GM23248 (cell line): Measurements from ENCODE around the gene COL11A2. TPM values are rescaled to one million over a fixed set of nuclear protein-coding genes. Genes with fewer than 3 reads are reported as not detected.

Experiments used
- DNase-seq: peaks from one replicate; pipeline ENCODE4 v3.0.0-alpha.2; 2015
- H2AFZ ChIP-seq: fragments of 200-600 bp; sonication (generic); 2 replicates; pipeline ENCODE4 v1.6.1; 2016; ENCODE audit warnings: antibody characterized with exemption
- H3F3A ChIP-seq: fragments of 200-600 bp; sonication (generic); 2 replicates; pipeline ENCODE4 v1.6.1; 2016; ENCODE audit warnings: mild to moderate bottlenecking, antibody characterized with exemption, mixed run types; ENCODE audit not compliant: insufficient read depth
- H3K27ac ChIP-seq: fragments of 200-600 bp; sonication (generic); 2 replicates; pipeline ENCODE4 v1.5.1; 2016; ENCODE audit warnings: mild to moderate bottlenecking
- H3K27me3 ChIP-seq: fragments of 200-600 bp; sonication (generic); replicated peaks from 2 replicates; pipeline ENCODE4 v1.6.1; 2016; ENCODE audit warnings: mild to moderate bottlenecking; ENCODE audit not compliant: insufficient read depth
- H3K36me3 ChIP-seq: fragments of 200-600 bp; sonication (generic); 2 replicates; pipeline ENCODE4 v1.6.1; 2016; ENCODE audit warnings: low read depth, mild to moderate bottlenecking
- H3K4me1 ChIP-seq: fragments of 200-600 bp; sonication (generic); 2 replicates; pipeline ENCODE4 v1.6.1; 2016; ENCODE audit warnings: mild to moderate bottlenecking; ENCODE audit not compliant: insufficient read depth
- H3K4me2 ChIP-seq: fragments of 200-600 bp; sonication (generic); one replicate; pipeline ENCODE4 v1.6.1; 2016; ENCODE audit warnings: mild to moderate bottlenecking; ENCODE audit not compliant: unreplicated experiment
- H3K4me3 ChIP-seq: fragments of 200-600 bp; sonication (generic); 2 replicates; pipeline ENCODE4 v1.5.1; 2016; ENCODE audit warnings: mild to moderate bottlenecking
- H3K79me2 ChIP-seq: fragments of 200-600 bp; sonication (generic); 2 replicates; pipeline ENCODE4 v1.6.1; 2016; ENCODE audit warnings: mild to moderate bottlenecking; ENCODE audit not compliant: insufficient read depth
- H3K9ac ChIP-seq: fragments of 200-600 bp; sonication (generic); 2 replicates; pipeline ENCODE4 v1.6.1; 2016; ENCODE audit warnings: mild to moderate bottlenecking
- H3K9me2 ChIP-seq: fragments of 200-600 bp; sonication (generic); 2 replicates; pipeline ENCODE4 v1.6.1; 2016; ENCODE audit warnings: mixed run types, mild to moderate bottlenecking, moderate library complexity; ENCODE audit not compliant: insufficient read depth
- H3K9me3 ChIP-seq: fragments of 200-600 bp; sonication (generic); one replicate; pipeline ENCODE4 v1.6.1; 2017; ENCODE audit warnings: low read depth
- H4K20me1 ChIP-seq: fragments of 200-600 bp; sonication (generic); 2 replicates; pipeline ENCODE4 v1.6.0; 2016; ENCODE audit not compliant: insufficient read depth
- EZH2 ChIP-seq: fragments of 200-600 bp; sonication (generic); IDR thresholded peaks from 2 replicates; pipeline ENCODE4 v1.6.1; 2018; ENCODE audit warnings: antibody characterized with exemption, mild to moderate bottlenecking; ENCODE audit not compliant: insufficient read depth, poor library complexity, severe bottlenecking
- EZH2phosphoT487 ChIP-seq: fragments of 200-600 bp; sonication (generic); IDR thresholded peaks from 2 replicates; pipeline ENCODE4 v1.6.1; 2018; ENCODE audit warnings: antibody characterized with exemption, moderate library complexity, mild to moderate bottlenecking, low read depth; ENCODE audit not compliant: insufficient read depth
- WGBS, 2 experiments: methylation state at CpG; one replicate each; pipeline ENCODE4 v1.1.6; 2015 to 2017; ENCODE audit warnings: low lambda C conversion rate in 2 of 2, low coverage in 1 of 2; ENCODE audit errors: missing lambda C conversion rate in 2 of 2; 5-methylcytosine and 5-hydroxymethylcytosine counted together
- in situ Hi-C: fragments of 300-500 bp; cut with MboI; formaldehyde crosslinking; loops from 2 replicates; pipeline ENCODE4 v1.15.0; 2020
- polyA plus RNA-seq: library from polyadenylated mRNA; unstranded; fragments of >200 nt; fragmentation: Nextera tagmentation; extraction: Ambion mirVana; gene quantifications from 2 replicates; pipeline ENCODE4 v1.2.1, GENCODE V29; 2016
- total RNA-seq: library from RNA; depleted of rRNA; stranded (reverse); fragments of >200 nt; shearing (Covaris generic); gene quantifications from 2 replicates; pipeline ENCODE4 v1.2.3, GENCODE V29; 2014

The COL11A2 gene
- total and polyA plus RNA-seq, 2 experiments from 2014 or later = 0.31 to 0.32 TPM

DNA sequence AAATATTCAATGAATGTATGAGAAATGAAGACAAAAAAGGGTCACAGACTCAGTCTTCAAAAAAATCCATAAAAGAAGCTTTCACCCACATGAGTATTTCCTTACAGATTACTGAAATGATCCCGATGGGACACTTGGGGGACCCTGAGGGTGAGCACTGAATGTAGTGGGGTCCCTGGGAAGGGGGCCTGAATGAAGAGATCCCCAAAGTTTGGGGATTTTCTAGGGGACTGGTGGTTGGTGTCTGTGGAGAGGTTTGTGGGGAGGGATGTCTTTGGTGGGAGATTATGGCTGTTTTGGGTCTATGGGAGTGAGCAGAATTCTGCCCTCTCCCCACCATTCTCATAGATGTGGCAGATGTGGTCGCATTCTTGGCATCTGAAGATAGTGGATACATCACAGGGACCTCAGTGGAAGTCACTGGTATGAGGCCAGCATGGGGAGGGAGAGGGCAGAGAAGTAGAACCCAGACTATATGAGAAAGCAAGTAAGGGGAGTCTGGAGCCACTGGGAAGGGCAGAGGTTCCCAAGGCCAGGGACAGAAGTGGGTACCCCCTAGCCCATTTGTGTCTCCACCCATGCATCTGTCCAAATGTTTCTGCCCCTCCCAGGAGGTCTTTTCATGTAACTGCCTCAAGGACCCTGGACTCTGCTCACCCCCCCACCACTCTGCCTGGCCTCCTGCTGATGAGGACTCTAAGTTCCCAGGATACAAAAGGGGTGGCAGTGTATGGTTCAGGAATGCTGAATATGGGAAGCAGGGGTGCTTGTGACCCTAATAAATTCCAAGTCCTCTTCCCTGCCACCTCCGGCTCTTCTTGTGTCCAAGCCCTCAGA, 14.0 kb upstream of the COL11A2 start:
- Histone ChIP-seq H3F3A (peaks cover 44% of the 10 kb centered on the region), H3K4me3 (no peak overlapping the region), H3K9ac (peak overlapping the region; percentile 100), H2AFZ (no peak overlapping the region), H3K36me3 (peaks cover 13% of the 10 kb centered on the region), H4K20me1 (no peaks in the 10 kb centered on the region), H3K27ac (peak overlapping the region; percentile 92), H3K27me3 (no peaks in the 10 kb centered on the region), H3K4me1 (peaks cover 43% of the 10 kb centered on the region), H3K4me2 (peak overlapping the region; percentile 20), H3K79me2 (peaks cover 40% of the 10 kb centered on the region), H3K9me2 (no peaks in the 10 kb centered on the region), H3K9me3 (no peaks in the 10 kb centered on the region)
- no peak for TF ChIP-seq EZH2
- no peak for TF ChIP-seq EZH2phosphoT487
- 57 to 70% methylated on average over 2 to 3 of the region's 3 CpGs for WGBS, 2 experiments
- DNase-seq = peak; percentile 55
- in situ Hi-C loops = no loop called here

DNA sequence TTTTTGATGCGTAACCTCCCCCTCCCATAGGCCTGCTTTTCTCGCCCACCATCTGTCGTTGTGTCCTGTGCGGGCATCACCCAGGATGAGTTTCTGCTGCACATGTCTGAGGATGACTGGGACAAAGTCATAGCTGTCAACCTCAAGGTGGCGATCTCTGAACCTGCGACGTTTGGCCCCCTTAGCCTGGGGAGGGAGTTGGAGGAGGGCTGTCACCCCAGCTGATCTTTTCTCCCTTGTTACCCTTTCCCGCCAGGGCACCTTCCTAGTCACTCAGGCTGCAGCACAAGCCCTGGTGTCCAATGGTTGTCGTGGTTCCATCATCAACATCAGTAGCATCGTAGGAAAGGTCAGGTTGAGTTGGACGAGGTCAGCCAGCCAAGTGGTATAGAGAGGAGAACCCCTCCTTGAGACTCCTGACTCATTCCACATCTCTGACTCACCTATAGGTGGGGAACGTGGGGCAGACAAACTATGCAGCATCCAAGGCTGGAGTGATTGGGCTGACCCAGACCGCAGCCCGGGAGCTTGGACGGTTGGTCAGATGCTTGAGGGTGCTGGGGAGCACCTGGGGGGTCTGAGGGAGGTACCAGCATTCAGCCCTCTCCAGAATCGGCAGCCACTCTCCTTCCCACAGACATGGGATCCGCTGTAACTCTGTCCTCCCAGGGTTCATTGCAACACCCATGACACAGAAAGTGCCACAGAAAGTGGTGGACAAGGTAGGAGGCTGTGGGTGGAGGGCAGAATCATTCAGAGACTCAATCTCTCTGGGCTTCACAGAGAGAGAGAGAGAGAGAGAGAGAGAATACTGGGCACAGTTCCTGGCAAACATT, 13.1 kb upstream of the COL11A2 start:
- Histone ChIP-seq H3K9me2 (no peaks in the 10 kb centered on the region), H4K20me1 (no peaks in the 10 kb centered on the region), H3K4me1 (peaks cover 43% of the 10 kb centered on the region), H3K79me2 (peaks cover 45% of the 10 kb centered on the region), H3K27ac (peak overlapping the region; percentile 92), H3K9me3 (no peaks in the 10 kb centered on the region), H3K27me3 (no peaks in the 10 kb centered on the region), H3K4me3 (peak overlapping the region; percentile 87), H3F3A (peaks cover 44% of the 10 kb centered on the region), H2AFZ (no peak overlapping the region), H3K9ac (peak overlapping the region; percentile 100), H3K4me2 (peak overlapping the region; percentile 97), H3K36me3 (peaks cover 10% of the 10 kb centered on the region)
- no peak for TF ChIP-seq EZH2
- no peak for TF ChIP-seq EZH2phosphoT487
- peak; percentile 67 for DNase-seq
- in situ Hi-C loops = no loop called here
- WGBS, 2 experiments = 53 to 54% methylated on average over 17 of the region's 17 CpGs

DNA sequence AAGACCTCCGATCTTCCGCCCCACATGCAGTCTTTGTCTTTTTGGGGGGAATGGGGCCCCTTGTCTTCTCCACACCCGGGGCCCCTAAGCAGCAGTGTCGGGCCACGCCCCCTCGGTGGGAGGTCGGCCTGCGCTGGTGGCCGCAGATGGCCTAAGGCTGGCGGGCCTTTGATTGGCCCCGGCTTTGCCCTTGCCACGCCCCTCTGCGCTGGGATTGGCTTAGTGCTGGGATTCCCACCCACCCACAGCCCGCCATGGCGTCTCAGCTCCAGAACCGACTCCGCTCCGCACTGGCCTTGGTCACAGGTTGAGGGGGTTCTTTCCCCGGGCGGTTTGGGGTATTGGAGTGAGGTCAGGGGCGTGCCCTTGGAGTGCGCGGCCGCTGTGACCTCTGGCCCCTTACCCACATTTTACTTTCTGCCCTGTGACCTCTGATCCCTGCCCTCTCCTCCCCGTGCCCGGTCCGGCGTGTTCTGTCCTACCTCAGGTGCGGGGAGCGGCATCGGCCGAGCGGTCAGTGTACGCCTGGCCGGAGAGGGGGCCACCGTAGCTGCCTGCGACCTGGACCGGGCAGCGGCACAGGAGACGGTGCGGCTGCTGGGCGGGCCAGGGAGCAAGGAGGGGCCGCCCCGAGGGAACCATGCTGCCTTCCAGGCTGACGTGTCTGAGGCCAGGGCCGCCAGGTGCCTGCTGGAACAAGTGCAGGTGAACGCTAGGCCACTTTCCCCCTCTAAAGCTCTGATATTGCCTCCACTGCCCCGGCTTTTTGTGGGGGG, 12.3 kb upstream of the COL11A2 start, which contains the start of gene HSD17B8:
Gene HSD17B8 (plus strand): TSS at position 241 of the 776 bp plus-strand sequence. CDS start 14 bp downstream, at position 255.
- Histone ChIP-seq H3K4me1 (peaks cover 43% of the 10 kb centered on the region), H3F3A (peaks cover 44% of the 10 kb centered on the region), H3K36me3 (peaks cover 7% of the 10 kb centered on the region), H3K27me3 (no peaks in the 10 kb centered on the region), H3K9ac (peak within 1 kb of the TSS; percentile 88), H2AFZ (peak within 1 kb of the TSS; percentile 44; the same call in 1 of the 2 replicates), H3K4me3 (peak within 1 kb of the TSS; percentile 87), H3K9me2 (no peaks in the 10 kb centered on the region), H4K20me1 (no peaks in the 10 kb centered on the region), H3K4me2 (peak within 1 kb of the TSS; percentile 97), H3K27ac (peak within 1 kb of the TSS; percentile 92), H3K9me3 (no peaks in the 10 kb centered on the region), H3K79me2 (peaks cover 53% of the 10 kb centered on the region)
- DNase-seq = peak; percentile 97
- in situ Hi-C loops = no loop called here
- TF ChIP-seq EZH2 (no peak), EZH2phosphoT487 (no peak)
- 1 to 3% methylated on average over 46 to 47 of the region's 48 CpGs for WGBS, 2 experiments

DNA sequence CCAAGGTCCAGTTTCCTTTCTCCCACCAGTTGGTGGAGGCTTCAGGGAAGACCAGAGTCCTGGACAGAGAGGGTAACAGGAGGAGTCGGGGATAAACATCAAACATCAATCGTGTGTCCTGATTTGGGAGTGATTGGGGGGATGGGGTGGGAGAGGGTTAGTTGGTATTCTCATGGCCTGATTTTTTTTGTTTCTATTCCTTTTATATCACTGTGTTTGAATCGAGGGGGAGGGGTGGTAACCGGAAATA, 11.8 kb upstream of the COL11A2 start:
- in situ Hi-C loops = no loop called here
- Histone ChIP-seq H3K9ac (peak overlapping the region; percentile 88; the same call in 1 of the 2 replicates), H3K4me2 (peak overlapping the region; percentile 97), H3K4me3 (peak overlapping the region; percentile 87; the same call in 1 of the 2 replicates), H3K27ac (peak overlapping the region; percentile 92; the same call in 1 of the 2 replicates), H3K4me1 (peaks cover 43% of the 10 kb centered on the region), H3K79me2 (peaks cover 58% of the 10 kb centered on the region), H3K9me3 (no peaks in the 10 kb centered on the region), H3K36me3 (peaks cover 7% of the 10 kb centered on the region), H4K20me1 (no peaks in the 10 kb centered on the region), H3K27me3 (no peaks in the 10 kb centered on the region), H3K9me2 (no peaks in the 10 kb centered on the region), H3F3A (peaks cover 42% of the 10 kb centered on the region), H2AFZ (no peak overlapping the region)
- WGBS, 2 experiments = 0 to 2% methylated on average over 3 to 4 of the region's 4 CpGs
- no peak for TF ChIP-seq EZH2phosphoT487
- DNase-seq = no peak
